ENCODE results near the gene SERPINB6. TPM values are rescaled to one million over a fixed set of nuclear protein-coding genes. Genes with fewer than 3 reads are reported as not detected.
"Not testable (repeated sequence)": the region's sequence is repeated elsewhere in the genome, so short reads cannot be mapped to it uniquely, and the experiment has no call there.

SERPINB6 gene
- total RNA-seq, 2 experiments from 2014 or later = 51.0 to 52.8 TPM

DNA sequence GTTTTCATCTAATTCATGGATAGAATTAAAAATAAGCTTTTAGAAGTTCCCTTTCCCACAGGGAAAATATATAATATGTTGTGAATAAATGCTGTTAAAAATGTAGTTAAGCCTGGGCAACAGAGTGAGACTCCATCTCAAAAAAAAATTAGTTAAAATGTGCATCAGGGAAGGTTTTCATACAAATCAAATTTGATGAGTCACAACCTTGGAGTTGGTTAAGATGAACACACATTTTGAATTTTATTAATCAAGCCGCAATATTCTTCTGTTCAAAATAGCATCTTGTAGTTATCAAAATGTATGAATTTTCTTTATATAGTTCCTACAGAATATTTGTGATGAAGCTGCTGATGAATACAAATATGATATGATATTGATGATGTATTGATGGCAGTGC lies 37.3 kb downstream of the SERPINB6 start:
- H3K36me3 Mint-ChIP-seq (ENCODE audit: low read depth) = peaks cover 29% of the 10 kb centered on the region
- H3K9me3 Mint-ChIP-seq (ENCODE audit: insufficient read depth) = peaks cover 18% of the 10 kb centered on the region
- no peak overlapping the region for H3K27ac Mint-ChIP-seq
- POLR2A ChIA-PET = interaction anchor here (0.8 to 1.1 kb wide), 3 partner anchors 56 to 130 kb away, joined by 3 read pairs; no protein-coding TSS in a partner anchor
- peaks cover 39% of the 10 kb centered on the region for H3K4me1 Mint-ChIP-seq (ENCODE audit: low read depth)
- H3K4me3 Mint-ChIP-seq = no peak overlapping the region
- ATAC-seq = no peak
- CTCF ChIA-PET = interaction anchor here (0.7 to 8.9 kb wide), 16 partner anchors 10 to 194 kb away, joined by 3 to 267 read pairs (median 6); partner anchors contain the start of genes SERPINB1 and SERPINB6
- no peak for DNase-seq
- no peaks in the 10 kb centered on the region for H3K27me3 Mint-ChIP-seq (ENCODE audit: low read depth)

DNA sequence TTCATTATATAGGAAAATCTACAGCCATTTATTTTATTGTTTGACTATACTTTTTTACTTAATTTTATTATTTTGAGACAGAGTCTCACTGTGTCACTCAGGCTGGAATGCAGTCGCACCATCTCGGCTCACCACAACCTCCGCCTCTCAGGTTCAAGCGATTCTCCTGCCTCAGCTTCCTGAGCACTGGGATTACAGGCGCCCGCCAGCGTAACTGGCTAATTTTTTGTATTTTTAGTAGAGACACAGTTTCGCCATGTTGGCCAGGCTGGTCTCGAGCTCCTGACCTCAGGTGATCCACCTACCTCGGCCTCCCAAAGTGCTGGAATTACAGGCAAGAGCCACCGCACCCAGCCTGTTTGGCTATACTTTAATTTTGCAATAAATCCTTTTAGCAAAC lies 38.5 kb downstream of the SERPINB6 start:
- H3K36me3 Mint-ChIP-seq (ENCODE audit: low read depth) = peaks cover 20% of the 10 kb centered on the region
- not testable (repeated sequence) for H3K27ac Mint-ChIP-seq; H3K27me3 Mint-ChIP-seq (ENCODE audit: low read depth); ATAC-seq; H3K4me3 Mint-ChIP-seq
- CTCF ChIA-PET = interaction anchor here (0.6 to 8.9 kb wide), 22 partner anchors 9 to 165 kb away, joined by 3 to 267 read pairs (median 9); partner anchors contain the start of genes SERPINB1 and SERPINB9
- POLR2A ChIA-PET = interaction anchor here (1.7 kb wide), 1 partner anchor 57 kb away, joined by 5 read pairs; no protein-coding TSS in a partner anchor
- H3K9me3 Mint-ChIP-seq (ENCODE audit: insufficient read depth) = peaks cover 15% of the 10 kb centered on the region
- H3K4me1 Mint-ChIP-seq (ENCODE audit: low read depth) = peaks cover 29% of the 10 kb centered on the region
- DNase-seq = peak; percentile 12

DNA sequence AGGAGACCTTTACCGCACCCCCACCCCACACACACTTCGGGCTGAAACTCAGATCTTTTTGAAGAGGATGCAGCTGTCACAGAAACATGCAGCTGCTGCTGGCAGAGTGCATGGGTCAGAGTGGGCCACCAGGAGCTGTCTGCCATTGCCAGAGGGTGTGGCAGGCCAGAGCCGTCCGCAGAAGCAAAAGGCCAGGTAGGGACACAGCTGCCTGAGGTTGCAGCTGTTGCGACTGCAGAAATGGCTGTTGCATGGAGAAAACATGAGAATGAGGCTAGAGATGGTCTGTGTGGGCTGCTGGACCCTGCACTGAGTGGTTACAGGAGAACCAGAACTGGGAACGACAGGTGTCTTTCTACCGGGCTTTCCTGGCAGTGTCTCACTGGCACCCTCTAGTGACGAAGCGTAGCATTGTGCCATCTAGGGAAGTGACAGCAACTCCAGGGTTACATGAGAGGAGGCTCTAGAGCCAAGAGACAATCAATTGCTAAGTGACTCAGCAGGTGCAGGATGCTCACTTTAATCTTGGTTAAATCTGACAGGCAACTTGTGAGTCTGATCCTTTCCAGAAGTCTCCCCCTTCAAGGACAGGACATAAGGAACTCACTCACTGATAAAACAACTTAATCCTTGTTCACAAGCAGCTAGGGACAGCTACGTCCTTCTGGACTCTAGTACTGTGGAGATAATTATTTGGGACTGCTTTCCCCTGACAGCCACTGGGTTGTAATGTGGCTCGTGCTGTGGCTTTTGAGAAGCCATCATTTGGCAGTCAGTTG lies 39.2 kb downstream of the SERPINB6 start:
- ATAC-seq = peak; percentile 91
- no peaks in the 10 kb centered on the region for H3K27me3 Mint-ChIP-seq (ENCODE audit: low read depth)

DNA sequence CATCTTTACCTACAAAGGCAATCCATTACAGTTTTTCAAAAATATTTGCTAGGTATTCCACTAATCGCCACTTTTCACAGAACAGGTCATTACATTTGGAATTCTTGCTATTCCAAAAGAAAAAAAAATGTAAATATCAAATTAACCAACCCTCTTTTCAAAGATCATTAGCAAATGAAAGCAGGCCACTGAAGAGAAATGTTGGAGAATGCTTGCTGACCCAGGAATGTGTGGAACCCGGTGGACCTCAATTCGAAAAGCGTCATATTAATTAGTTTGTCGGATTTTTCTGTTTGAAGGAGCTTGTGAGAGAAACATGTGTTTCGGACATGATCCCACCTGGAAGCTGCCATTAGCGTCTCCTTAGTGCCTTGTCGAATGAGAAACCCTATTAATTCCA lies 40.3 kb downstream of the SERPINB6 start:
- Mint-ChIP-seq H3K4me1 (ENCODE audit: low read depth) (peaks cover 11% of the 10 kb centered on the region), H3K27me3 (ENCODE audit: low read depth) (no peaks in the 10 kb centered on the region), H3K36me3 (ENCODE audit: low read depth) (peaks cover 2% of the 10 kb centered on the region), H3K4me3 (no peak overlapping the region), H3K9me3 (ENCODE audit: insufficient read depth) (peaks cover 6% of the 10 kb centered on the region), H3K27ac (no peak overlapping the region)
- CTCF ChIA-PET = interaction anchor here (0.7 to 8.9 kb wide), 26 partner anchors 9 to 193 kb away, joined by 3 to 267 read pairs (median 7); partner anchors contain the start of genes SERPINB1 and SERPINB9
- POLR2A ChIA-PET = interaction anchor here (1.3 to 1.7 kb wide), 3 partner anchors 59 to 85 kb away, joined by 3 to 8 read pairs (median 5); no protein-coding TSS in a partner anchor
- DNase-seq = peak; percentile 16
- no peak for ATAC-seq

More for the DNA sequence above, 39.2 kb downstream of the SERPINB6 start:
- ChIA-PET CTCF (interaction anchor here (0.6 to 8.9 kb wide), 35 partner anchors 10 to 194 kb away, joined by 3 to 267 read pairs (median 6); partner anchors contain the start of genes SERPINB1 and SERPINB9), POLR2A (interaction anchor here (0.7 to 1.7 kb wide), 5 partner anchors 55 to 86 kb away, joined by 3 to 8 read pairs (median 3); no protein-coding TSS in a partner anchor)
- Mint-ChIP-seq H3K36me3 (ENCODE audit: low read depth) (peaks cover 13% of the 10 kb centered on the region), H3K4me1 (ENCODE audit: low read depth) (peaks cover 22% of the 10 kb centered on the region), H3K4me3 (no peak overlapping the region), H3K9me3 (ENCODE audit: insufficient read depth) (peaks cover 13% of the 10 kb centered on the region), H3K27ac (no peak overlapping the region)
- DNase-seq = peak; percentile 91

DNA sequence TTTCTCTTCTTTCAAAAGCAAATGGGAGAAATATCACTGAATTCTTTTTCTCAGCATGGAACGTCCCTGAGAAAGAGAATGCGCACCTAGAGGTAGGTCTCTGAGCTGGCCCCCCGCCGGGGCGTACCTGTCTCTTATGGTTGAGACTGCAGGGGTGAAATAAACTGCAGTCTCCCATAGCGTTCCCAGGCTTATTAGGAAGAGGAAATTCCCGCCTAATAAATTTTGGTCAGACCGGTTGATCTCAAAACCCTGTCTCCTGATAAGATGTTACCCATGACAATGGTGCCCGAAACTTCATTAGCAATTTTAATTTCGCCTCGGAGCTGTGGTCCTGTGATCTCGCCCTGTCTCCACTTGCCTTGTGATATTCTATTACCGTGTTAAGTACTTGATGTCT lies 43.4 kb downstream of the SERPINB6 start:
- H3K4me3 Mint-ChIP-seq; H3K27ac Mint-ChIP-seq; ATAC-seq; POLR2A ChIA-PET; DNase-seq; H3K36me3 Mint-ChIP-seq (ENCODE audit: low read depth); H3K27me3 Mint-ChIP-seq (ENCODE audit: low read depth); H3K9me3 Mint-ChIP-seq (ENCODE audit: insufficient read depth): not testable (repeated sequence)
- CTCF ChIA-PET = interaction anchor here (0.7 kb wide), 1 partner anchor 81 kb away, joined by 3 read pairs; no protein-coding TSS in a partner anchor
- H3K4me1 Mint-ChIP-seq (ENCODE audit: low read depth) = peaks cover 18% of the 10 kb centered on the region

DNA sequence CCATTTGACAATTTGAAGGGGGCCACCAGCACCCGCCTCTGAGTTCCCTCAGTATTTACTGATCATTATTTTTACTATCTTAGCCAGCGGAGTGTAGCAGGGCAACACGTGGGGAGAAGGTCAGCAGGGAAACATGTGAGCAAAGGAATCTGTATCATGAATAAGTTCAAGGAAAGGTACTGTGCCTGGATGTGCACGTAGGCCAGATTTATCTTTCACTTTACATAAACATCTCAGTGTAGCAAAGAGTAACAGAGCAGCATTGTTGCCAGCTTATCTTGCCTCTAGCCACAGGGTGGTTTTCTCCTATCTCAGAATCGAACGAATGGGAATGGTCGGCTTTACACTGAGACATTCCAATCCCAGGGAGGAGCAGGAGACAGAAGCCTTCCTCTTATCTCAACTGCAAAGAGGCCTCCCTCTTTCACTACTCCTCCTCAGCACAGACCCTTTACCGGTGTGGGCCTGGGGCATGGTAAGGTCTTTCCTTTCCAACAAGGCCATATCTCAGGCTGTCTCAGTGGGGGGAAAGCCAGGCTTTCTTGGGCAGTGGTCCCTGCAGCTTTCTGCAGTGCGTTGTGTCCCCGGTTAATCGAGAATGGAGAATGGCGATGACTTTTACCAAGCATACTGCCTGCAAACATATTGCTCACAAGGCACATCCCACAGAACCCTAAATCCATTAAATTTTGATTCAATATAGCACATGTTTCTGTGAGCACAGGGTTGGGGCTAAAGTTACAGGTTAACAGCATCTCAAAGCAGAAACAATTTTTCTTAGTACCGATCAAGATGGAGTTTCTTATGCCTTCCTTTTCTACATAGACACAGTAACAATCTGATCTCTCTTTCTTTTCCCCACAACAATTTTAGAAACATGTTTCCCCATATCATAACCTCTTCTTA lies 45.3 kb downstream of the SERPINB6 start:
- H3K27me3 Mint-ChIP-seq (ENCODE audit: low read depth); H3K27ac Mint-ChIP-seq; H3K4me3 Mint-ChIP-seq; H3K9me3 Mint-ChIP-seq (ENCODE audit: insufficient read depth); H3K36me3 Mint-ChIP-seq (ENCODE audit: low read depth); ATAC-seq; POLR2A ChIA-PET; H3K4me1 Mint-ChIP-seq (ENCODE audit: low read depth): not testable (repeated sequence)
- DNase-seq = peak; percentile 9
- CTCF ChIA-PET = interaction anchor here (1.1 to 1.4 kb wide), 7 partner anchors 12 to 135 kb away, joined by 3 to 15 read pairs (median 5); no protein-coding TSS in a partner anchor

DNA sequence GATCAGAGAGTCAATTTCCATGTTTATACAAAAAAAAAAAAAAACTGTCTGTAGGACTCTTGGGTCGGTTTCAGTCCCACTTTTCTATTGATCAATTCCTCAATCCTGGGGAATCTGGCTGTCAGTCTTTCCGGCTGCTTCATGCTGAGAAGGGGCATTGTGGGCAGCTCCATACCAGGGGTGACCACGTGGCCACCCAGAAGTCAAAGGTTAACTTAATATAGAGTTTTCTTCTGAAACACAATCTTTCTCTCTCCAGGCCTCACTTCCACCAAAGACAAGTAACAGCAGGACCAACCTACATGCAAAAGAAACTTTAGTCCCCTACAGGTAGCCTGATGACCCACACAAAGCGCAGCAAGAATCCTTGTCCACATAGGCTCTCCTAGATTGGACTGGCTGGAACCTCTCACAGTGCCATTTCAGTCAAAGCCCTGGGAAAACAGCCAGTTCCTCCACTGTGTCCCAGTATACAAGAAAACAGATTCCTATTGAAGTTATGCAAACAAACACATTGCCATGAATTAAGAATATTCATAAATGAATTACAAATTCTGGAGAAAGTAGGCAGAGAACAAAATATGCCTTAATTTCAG lies 49.7 kb downstream of the SERPINB6 start:
- POLR2A ChIA-PET = no interaction called here
- no peak overlapping the region for H3K27ac Mint-ChIP-seq

DNA sequence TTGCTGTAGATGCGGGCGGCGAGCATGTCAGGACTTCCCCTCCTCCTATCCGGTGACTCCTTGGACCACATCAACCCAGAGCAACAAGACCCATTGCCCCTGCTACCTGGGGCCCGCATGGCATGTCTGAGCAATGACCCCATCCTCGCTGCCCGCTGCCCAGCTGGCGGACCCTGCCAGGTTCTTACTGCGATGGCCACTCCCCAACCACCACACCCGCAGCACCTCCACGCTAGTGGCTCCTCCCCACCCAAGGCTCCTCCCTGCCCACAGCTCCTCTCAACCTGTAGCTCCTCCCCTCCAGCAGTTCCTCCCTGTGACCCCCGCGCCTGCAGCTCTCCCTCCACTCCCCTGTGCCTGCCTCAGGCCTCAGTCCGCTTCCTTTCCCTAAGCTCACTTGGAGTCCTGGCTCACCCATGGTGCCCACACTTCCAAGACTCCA lies 50.7 kb downstream of the SERPINB6 start:
- peak; percentile 19 for DNase-seq
- POLR2A ChIA-PET = no interaction called here
- Mint-ChIP-seq H3K27me3 (ENCODE audit: low read depth) (peaks cover 5% of the 10 kb centered on the region), H3K4me1 (ENCODE audit: low read depth) (peaks cover 33% of the 10 kb centered on the region), H3K4me3 (no peak overlapping the region), H3K36me3 (ENCODE audit: low read depth) (peaks cover 9% of the 10 kb centered on the region), H3K27ac (peak overlapping the region; percentile 26), H3K9me3 (ENCODE audit: insufficient read depth) (peaks cover 10% of the 10 kb centered on the region)
- no peak for ATAC-seq
- CTCF ChIA-PET = interaction anchor here (0.9 to 4.9 kb wide), 6 partner anchors 9 to 129 kb away, joined by 3 to 38 read pairs (median 4); no protein-coding TSS in a partner anchor

More for the DNA sequence above, 49.7 kb downstream of the SERPINB6 start:
- CTCF ChIA-PET = interaction anchor here (1.5 to 4.9 kb wide), 4 partner anchors 10 to 75 kb away, joined by 4 to 38 read pairs (median 16); no protein-coding TSS in a partner anchor
- Mint-ChIP-seq H3K27me3 (ENCODE audit: low read depth) (peaks cover 7% of the 10 kb centered on the region), H3K4me3 (no peak overlapping the region), H3K36me3 (ENCODE audit: low read depth) (peaks cover 9% of the 10 kb centered on the region), H3K9me3 (ENCODE audit: insufficient read depth) (peaks cover 10% of the 10 kb centered on the region), H3K4me1 (ENCODE audit: low read depth) (peaks cover 33% of the 10 kb centered on the region)
- ATAC-seq (no peak), DNase-seq (peak; percentile 6)

DNA sequence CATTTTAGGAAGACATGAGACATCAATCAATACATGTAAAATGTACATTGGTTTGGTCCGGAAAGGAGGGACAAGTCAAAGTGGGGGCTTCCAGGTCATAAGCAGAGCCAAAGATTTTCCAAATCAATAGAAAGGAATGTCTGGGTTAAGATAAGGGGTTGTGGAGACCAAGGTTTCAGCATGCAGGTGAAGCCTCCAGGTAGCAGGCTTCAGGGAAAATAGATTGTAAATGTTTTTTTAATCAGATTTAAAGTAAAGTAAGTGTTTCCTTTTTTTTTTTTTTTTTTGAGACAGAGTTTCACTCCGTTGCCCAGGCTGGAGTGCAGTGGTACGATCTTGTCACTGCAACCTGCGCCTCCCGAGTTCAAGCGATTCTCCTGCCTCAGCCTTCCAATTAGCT lies 51.5 kb downstream of the SERPINB6 start:
- CTCF ChIA-PET = interaction anchor here (0.9 to 4.9 kb wide), 4 partner anchors 13 to 128 kb away, joined by 3 to 38 read pairs (median 4); no protein-coding TSS in a partner anchor
- peaks cover 10% of the 10 kb centered on the region for H3K9me3 Mint-ChIP-seq (ENCODE audit: insufficient read depth)
- ATAC-seq = no peak
- POLR2A ChIA-PET = no interaction called here
- no peak for DNase-seq
- peaks cover 33% of the 10 kb centered on the region for H3K4me1 Mint-ChIP-seq (ENCODE audit: low read depth)
- no peak overlapping the region for H3K4me3 Mint-ChIP-seq
- H3K27me3 Mint-ChIP-seq (ENCODE audit: low read depth) = peaks cover 5% of the 10 kb centered on the region
- peaks cover 9% of the 10 kb centered on the region for H3K36me3 Mint-ChIP-seq (ENCODE audit: low read depth)
- H3K27ac Mint-ChIP-seq = no peak overlapping the region

DNA sequence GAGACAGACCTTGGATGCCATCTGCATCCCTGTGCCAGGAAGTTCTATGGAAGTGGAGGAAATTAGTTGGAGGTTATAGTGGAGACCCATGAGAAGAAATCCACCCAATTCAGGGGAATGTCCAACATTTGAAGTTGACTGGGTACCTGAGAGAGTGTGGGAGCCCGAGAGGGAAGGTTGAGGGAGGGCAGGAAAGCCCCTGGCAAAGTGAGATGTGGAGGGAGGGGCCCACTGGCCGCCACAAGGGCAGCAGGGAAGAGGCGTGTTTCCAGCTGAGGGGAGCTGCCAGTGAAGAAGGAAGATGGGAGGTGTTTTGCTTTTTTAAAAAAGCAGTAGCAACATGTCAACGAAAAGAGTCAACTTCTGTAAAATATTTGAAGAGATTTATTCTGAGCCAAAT lies 52.0 kb downstream of the SERPINB6 start:
- Mint-ChIP-seq H3K27me3 (ENCODE audit: low read depth) (peaks cover 5% of the 10 kb centered on the region), H3K27ac (peak overlapping the region; percentile 81), H3K9me3 (ENCODE audit: insufficient read depth) (peaks cover 10% of the 10 kb centered on the region), H3K4me1 (ENCODE audit: low read depth) (peaks cover 29% of the 10 kb centered on the region), H3K4me3 (peak overlapping the region; percentile 25), H3K36me3 (ENCODE audit: low read depth) (peaks cover 9% of the 10 kb centered on the region)
- ATAC-seq = no peak
- ChIA-PET CTCF (no interaction called here), POLR2A (no interaction called here)
- DNase-seq = no peak

DNA sequence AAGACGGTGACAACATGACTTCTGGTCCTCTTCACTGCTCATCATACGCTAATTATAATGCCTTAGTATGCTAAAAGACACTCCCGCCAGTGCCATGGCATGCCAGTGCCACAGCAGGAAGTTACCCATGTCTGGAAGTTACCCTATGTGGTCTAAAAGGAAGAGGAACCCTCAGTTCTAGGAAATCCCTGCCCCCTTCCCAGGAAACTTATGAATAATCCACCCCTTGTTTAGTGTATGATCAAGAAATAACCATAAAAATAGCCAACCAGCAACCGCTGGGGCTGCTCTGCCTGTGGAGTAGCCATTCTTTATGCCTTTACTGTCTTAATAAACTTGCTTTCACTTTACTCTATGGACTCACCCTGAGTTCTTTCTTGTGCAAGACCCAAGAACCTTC lies 52.4 kb downstream of the SERPINB6 start:
- ChIA-PET POLR2A (no interaction called here), CTCF (no interaction called here)
- Mint-ChIP-seq H3K27me3 (ENCODE audit: low read depth) (peaks cover 5% of the 10 kb centered on the region), H3K9me3 (ENCODE audit: insufficient read depth) (peaks cover 10% of the 10 kb centered on the region), H3K4me1 (ENCODE audit: low read depth) (peaks cover 26% of the 10 kb centered on the region), H3K36me3 (ENCODE audit: low read depth) (peaks cover 9% of the 10 kb centered on the region), H3K4me3 (peak overlapping the region; percentile 25), H3K27ac (peak overlapping the region; percentile 81)
- ATAC-seq = peak; percentile 57
- peak; percentile 51 for DNase-seq

Measured in activated CD8-positive, alpha-beta T cell treated with anti-CD3 and anti-CD28 coated beads, Interleukin-2, amount 10 ng/mL, durations not matched to agents 7 days and 5 days (primary cell).